Measurements from ENCODE around the gene DNAJC12.
"Not testable (repeated sequence)": the region's sequence is repeated elsewhere in the genome, so short reads cannot be mapped to it uniquely, and the experiment has no call there.

The DNAJC12 gene

GRCh38 chr10:67837541-67838314 is at the start of gene DNAJC12:
TSS of gene DNAJC12 (minus strand) at chr10:67838188. CDS start at chr10:67838011, 177 bp downstream.
- no peak for DNase-seq (ENCODE audit: low read depth, low spot score)

GRCh38 chr10:67884842-67885670 is 47.1 kb upstream of the DNAJC12 start:
- DNase-seq (ENCODE audit: low read depth, low spot score), result peak; percentile 39

DNA sequence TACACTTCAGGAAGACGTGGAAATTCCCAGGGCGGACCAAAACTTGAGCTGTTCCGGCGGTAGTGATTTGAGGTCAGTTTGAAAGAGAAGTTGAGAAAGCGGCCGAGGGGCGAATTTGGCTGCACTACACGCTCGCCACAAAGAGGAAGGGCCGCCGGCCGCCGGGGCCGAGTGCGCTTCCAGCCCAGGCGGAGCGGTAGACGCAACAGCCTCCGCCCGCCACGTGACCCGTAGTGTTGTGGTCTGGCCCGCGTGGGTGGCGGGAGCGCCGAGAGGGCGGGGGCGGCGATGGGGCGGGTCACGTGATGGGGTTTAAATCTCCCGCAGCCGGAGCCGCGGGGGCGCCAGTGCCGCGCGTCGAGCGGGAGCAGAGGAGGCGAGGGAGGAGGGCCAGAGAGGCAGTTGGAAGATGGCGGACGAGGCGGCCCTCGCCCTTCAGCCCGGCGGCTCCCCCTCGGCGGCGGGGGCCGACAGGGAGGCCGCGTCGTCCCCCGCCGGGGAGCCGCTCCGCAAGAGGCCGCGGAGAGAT is 46.4 kb upstream of the DNAJC12 start, which contains the start of gene SIRT1:
TSS of gene SIRT1 (plus strand) at position 344 of the 529 bp plus-strand sequence. CDS start at position 410, 66 bp downstream.
- DNase-seq (ENCODE audit: low read depth, low spot score), result peak; percentile 71

DNA sequence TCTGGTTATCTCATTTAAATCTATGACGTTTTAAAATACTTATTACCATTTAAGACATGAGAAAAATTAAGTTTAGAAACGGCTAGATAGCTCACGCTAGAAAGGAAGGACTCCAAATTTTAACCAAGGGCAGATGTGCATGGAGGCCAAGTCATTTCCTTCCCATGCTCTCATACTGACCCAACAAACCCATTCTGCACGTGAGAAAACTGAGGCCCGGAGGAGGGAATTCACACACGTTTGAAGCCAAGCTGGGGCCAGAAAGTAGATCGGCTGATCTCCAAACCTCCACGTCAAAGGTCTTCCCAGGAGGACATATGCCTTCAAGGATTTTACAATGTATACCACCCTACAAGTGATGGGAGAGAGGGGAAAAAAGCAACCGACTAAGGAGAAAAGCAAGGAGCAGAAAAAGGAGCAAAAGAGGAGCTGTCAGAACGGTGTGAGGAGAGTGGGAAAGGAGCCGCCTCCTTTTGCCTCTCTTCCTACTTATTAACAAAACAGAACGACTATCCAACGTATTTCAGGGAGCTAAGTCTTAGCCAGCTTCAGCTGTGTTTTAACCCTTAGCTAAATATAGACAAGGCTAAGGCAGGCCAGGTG is 45.8 kb upstream of the DNAJC12 start:
- DNase-seq (ENCODE audit: low read depth, low spot score), result no peak

- DNase-seq (ENCODE audit: low read depth, low spot score), result no peak
Observed at GRCh38 chr10:67878133-67878532, 40.1 kb upstream of the DNAJC12 start.

- DNase-seq (ENCODE audit: low read depth, low spot score), result not testable (repeated sequence)
Observed at GRCh38 chr10:67877421-67877820, 39.4 kb upstream of the DNAJC12 start.

DNA sequence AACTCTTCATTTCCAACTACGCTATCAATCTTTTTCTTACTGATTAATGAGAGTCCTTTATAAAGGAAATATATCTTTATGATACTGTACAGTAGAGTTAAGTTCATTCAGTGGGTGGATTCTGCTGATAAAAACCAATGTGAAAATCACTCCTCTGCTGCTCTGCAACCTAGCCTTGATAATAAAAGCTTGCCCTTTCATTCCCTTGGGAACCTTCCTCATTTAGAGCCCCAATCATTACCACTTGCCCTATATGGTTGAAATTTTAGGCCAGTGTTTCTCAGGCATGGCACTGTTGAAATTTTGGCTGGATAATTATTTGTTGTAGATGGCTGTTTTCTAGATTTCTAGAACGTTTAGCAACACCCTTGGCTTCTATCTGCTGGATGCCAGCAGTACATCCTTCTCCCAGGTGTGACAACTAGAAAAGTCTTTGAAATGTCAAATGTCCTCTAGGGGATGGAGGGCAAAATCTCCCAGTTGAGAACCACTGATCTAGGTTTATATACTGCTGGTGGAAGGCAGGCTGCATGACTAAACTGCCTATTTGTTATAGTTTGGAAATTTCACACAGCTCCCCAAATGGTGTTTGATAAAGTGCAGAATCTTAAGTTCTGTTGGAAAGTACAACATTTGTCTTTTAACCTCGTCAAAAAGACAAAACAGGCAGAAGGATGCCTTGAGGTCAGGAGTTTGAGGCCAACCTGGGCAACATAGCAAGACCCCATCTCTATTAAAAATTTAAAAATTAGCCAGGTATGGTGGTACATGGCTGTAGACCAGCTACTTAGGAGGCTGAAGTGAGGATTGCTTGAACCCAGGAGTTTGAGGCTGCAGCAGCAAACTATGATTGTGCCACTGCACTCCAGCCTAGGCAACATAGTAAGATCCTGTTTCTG is 37.6 kb upstream of the DNAJC12 start:
- DNase-seq (ENCODE audit: low read depth, low spot score), result no peak

GRCh38 chr10:67869996-67870395 is 32.0 kb upstream of the DNAJC12 start:
- DNase-seq (ENCODE audit: low read depth, low spot score), result no peak

DNA sequence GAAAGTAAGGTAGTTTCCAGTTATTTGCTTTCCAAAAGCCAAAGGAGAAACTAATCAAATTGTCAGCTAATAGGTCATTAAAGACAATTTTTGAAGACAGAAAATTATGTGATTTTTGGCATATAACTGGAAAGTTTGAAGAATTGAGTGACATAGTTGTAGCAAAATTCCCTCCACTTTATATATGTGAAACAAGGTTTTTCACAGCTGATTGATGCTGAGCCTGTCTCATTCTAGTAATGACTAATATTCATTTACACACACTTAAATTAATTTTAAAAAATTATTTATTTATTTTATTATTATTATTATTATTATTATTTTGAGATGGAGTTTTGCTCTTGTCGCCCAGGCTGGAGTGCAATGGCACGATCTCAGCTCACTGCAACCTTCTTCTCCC is 30.1 kb upstream of the DNAJC12 start:
- no peak for DNase-seq (ENCODE audit: low read depth, low spot score)

DNA sequence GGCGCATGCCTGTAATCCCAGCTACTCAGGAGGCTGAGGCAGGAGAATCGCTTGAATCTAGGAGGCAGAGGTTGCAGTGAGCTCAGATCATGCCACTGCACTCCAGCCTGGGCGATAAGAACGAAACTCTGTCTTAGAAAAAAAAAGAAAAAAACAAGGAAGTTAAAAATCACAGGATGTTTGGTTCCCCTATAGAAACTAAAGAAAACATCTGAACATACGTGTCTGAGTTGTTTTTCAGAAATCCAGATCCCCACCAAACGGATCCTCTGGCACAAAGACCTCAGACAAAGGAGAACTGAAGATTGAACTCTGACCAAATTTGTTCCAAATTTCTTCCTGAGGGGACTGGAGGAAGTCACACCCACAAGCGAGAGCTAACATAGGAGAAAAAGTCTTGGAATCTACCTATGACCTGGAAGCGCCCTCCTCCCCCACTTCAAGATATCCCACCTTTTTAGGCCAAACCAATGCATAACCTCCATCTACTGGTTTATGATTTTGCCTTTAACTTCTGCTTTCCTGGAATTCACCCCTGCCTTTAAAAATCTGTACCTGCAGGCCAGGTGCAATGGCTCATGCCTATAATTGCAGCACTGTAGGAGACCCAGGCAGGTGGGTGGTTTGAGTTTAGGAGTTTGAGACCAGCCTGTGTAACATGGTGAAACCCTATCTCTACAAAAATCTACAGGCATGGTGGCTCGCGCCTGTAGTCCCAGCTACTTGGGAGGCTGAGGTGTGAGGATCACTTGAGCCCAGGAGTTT is 26.8 kb upstream of the DNAJC12 start:
- no peak for DNase-seq (ENCODE audit: low read depth, low spot score)

DNA sequence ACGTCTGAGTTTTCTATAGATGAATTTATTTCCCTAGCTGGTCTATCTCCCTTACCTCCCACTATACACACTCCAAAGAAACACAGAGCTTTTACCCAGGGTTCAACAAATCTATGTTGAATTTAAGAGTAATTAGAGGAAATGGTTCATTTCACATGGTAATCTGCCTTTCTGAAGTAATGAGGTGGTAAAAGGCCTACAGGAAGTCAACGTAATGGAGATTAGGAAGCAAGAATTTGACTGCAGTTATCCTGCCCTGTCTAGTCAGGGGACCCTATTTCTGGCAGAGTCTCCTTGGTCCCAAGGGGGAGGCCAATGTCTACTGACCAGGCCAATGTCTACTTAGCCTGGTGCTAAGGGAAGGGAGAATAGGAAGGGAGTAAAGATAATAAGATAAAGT is 25.1 kb upstream of the DNAJC12 start:
- no peak for DNase-seq (ENCODE audit: low read depth, low spot score)

DNA sequence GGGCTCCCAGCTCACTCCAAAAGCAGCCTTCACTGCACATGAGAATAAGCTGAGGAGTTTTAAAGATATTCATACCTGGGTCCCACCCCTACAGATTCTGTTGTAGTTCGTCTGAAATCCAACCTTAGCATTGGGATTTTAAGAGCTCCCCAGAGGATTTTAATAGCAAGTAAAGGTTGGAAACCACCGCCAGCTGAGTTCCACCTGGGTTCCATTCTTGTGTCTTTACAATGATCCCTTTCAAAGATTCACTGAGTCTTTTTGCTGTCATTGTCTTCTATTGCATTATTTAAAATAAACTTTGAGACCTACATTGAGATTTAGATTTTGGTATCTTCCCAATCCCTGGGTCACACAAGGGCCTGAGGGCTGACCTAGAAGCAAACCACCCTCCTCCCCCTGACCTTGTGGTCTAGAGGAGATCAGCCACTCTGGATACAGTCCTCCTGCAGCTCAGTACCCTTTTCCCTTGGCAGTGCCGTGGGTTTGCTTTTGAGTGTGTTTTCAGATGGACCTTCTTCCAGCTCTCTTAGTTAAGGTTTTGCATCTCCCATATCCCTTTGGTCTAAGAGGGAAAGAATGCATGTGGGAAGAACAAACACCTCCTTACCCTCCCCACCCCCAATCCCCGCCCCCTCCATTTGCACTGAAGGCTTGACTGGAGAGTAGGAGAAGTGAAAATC is 23.9 kb upstream of the DNAJC12 start:
- DNase-seq (ENCODE audit: low read depth, low spot score), result no peak

DNA sequence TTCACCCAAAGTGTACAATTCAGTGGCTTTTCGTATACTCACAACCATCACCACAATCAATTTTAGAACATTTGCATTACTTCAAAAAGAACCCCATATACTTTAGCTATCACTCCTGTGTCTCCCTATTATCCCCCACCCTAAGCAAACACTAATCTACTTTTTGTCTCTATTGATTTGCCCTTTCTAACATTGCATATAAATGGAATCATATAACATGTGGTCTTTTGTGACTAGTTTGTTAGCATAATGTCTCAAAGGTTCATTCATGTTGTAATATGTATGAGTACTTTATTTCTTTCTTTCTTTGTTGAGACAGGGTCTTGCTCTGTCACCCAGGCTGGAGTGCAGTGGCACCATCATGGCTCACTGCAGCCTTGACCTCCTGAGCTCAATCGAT is 21.0 kb upstream of the DNAJC12 start:
- no peak for DNase-seq (ENCODE audit: low read depth, low spot score)

- no peak for DNase-seq (ENCODE audit: low read depth, low spot score)
Observed at GRCh38 chr10:67853512-67853911, 15.5 kb upstream of the DNAJC12 start.

DNA sequence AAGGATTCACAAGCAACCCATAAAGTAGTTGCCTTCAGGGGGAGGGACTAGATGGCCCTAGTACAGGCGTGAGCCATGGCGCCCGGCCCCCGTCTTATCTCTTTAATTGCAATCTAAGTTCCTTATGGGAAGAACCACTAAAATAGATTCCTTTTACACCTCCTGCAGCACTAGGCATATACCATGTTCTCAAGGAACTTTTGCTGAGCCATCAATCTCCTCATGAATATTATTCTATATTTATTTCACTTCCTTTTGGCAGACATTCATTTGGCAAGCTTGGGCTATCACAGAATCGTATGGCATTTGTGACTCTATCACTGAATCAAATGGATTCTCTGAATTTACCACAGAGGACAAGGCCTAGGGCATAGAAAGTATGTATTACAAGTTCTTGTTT is 14.8 kb upstream of the DNAJC12 start:
- DNase-seq (ENCODE audit: low read depth, low spot score), result no peak

GRCh38 chr10:67851186-67851585 is 13.2 kb upstream of the DNAJC12 start:
- no peak for DNase-seq (ENCODE audit: low read depth, low spot score)

- peak; percentile 81 for DNase-seq (ENCODE audit: low read depth, low spot score)
Observed at GRCh38 chr10:67849331-67850011, 11.5 kb upstream of the DNAJC12 start.

DNA sequence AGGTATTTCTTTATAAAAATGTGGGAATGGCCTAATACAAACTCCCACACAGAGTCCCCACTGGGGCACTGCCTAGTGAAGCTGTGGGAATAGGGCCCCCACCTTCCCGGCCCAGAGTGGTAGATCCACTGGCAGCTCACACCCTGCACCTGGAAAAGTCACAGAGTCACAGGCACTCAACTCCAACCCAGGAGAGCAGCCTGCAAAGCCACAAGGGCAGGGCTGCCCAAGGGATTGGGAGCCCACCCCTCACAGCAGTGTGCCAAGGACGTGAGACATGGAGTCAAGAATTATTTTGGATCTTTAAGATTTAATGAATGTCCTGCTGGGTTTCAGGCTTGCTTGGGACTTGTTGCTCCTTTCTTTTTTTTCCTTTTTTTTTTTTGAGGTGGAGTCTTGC is 5.3 kb upstream of the DNAJC12 start:
- no peak for DNase-seq (ENCODE audit: low read depth, low spot score)

DNA sequence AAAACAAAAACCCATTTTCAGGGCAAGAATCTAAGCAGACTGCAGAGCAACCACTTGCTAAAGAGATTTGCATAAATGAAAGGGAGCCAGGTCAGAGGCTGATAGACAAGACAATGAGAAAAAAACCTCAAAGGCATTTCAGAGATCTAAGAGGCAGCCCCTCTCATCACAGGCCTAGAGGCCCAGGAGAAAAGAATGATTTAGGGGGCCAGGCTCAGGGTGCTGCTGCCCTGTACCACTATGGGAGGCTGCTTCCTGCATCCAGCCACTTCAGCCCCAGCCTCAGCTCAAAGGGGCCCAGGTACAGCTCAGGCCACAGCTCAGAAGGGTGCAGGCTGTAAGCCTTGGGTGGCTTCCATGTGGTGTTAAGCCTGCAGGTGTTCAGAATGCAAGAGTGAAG is 3.7 kb upstream of the DNAJC12 start:
- no peak for DNase-seq (ENCODE audit: low read depth, low spot score)
